Measurements from ENCODE around the gene MAST2.

Gene MAST2

GRCh38 chr1:46076343-46076742, 272.9 kb downstream of the MAST2 start:
- DNase-seq = no peak

DNA sequence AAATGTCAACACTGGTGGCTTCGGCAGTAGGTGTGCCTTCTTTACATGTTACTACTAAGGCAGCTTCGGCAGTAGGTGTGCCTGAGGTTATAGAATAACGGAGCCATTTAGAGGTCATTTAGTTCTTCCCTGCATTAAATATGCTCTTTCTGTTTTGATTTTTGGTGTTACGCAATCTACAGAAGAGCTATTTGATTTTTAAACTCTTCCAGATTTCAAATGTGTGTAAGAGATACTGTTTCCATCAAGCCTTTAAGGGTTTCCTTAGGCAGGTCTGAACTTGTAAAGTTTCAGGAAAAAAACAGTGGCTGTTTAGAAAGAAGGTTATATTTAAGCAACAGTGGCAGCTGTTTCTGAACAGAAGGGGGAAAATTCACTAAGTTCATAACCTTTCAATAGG, 274.2 kb downstream of the MAST2 start:
- no peak for DNase-seq

GRCh38 chr1:46080257-46080656, 276.8 kb downstream of the MAST2 start:
- no peak for DNase-seq

DNA sequence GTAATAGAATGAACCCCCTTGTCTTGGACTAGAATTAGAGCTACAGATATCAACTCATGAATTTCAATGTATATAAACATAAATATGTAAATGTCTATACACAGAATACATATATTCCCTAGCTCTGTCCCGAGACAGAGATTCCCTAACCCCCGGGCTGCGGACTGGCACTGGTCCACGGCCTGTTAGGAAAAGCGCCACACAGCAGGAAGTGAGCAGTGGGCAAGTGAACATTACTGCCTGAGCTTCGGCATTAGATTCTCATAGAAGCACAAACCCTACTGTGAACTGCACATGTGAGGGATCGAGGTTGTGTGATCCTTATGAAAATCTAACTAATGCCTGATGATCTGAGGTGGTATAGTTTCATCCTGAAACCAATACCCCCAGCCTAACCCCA, 277.8 kb downstream of the MAST2 start:
- DNase-seq = no peak

GRCh38 chr1:46081619-46082018, 278.2 kb downstream of the MAST2 start:
- DNase-seq = no peak

DNA sequence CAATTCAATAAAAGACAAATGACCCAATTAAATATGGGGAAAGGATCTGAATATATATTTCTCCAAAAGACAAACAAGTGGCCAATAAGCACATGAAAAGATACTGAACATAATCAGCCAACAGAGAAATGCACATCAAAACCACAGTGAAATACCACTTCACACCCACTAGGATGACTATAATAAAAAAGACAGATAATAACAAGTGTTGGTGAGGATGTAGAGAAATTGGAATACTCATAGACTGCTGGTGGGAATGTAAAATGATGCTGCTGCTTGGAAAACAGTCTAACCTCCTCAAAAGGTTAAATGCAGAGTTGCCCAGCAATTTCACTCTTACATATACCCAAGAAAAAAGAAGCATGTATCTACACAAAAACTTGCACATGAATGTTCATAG, 280.2 kb downstream of the MAST2 start:
- no peak for DNase-seq

GRCh38 chr1:46084553-46085451, 281.4 kb downstream of the MAST2 start:
- no peak for DNase-seq
